Effector CD8-positive, alpha-beta T cell (primary cell): ENCODE measurements around the gene LINS1.

Experiments used
- DNase-seq: peaks from one replicate; lab custom pipeline; 2025; lab: John Stamatoyannopoulos, UW
- total RNA-seq, 4 experiments: gene quantifications; one replicate each; lab custom pipeline; 2026; lab: John Stamatoyannopoulos, UW

LINS1 gene, protein sequence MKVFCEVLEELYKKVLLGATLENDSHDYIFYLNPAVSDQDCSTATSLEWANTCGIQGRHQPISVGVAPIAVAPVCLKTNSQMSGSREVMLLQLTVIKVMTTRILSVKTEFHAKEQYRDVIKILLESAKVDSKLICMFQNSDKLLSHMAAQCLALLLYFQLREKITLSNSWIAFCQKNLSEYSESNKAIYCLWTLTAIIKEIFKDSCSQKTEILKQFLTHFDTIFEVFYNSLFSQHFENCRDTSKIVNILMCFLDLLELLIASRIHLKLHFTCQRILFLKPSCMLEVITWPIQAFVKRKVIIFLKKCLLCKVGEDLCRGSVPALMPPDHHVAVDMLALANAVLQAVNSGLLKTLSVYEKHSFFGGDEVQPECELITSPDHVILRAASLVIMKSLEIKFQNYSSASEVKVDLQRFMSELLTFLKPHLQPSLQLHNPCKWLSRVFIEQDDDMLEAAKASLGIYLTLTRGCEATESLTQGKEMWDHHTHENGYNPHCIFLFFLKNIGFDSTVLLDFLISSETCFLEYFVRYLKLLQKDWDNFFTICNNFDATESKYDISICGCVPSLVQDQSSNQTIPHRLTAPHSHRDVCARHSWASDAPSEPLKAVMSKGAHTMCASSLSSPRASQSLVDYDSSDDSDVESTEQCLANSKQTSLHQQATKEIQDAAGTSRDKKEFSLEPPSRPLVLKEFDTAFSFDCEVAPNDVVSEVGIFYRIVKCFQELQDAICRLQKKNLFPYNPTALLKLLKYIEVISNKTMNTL
- 51.6 to 69.8 (median 56.5) reads per million in 4 experiments for total RNA-seq

DNA sequence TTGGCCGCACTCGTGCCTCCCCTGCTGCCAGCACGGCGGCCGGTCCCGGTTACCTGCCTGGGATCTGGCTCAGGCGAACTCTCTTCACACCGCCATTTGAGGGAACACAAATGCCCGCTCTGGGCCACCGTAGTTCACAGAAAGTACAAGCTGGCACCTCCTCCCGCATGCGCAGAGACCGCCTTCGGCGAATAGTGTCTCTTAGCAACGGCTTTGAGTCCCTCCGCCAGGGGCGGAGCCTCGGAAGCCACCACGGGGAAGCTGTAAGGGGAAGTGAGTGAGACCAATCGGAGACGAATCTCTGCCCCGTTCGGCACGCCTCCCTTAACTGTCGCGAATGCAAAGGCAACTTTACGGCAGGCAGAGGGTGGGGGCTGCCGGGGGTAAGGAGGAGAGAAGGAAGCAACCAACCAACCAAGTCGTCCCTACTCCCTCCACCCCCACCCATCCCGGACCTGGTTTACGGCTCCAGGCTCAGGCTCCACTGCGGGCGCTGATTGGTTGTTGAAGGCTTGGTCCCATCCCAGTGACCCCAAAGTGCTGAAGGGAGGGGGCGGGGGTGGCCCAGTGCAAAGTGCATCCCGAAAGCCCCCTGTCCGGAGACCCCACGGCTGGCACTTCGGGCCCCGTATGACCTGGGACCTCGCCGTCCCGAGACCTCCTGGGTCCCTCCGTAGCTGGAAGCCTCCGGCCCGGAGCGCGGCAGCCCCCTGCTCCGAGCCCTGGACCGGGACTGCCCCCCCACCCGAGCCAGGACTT lies at the start of gene LINS1, which contains the start of gene ASB7:
Gene LINS1 (minus strand): TSS at position 121 of the 759 bp plus-strand sequence. CDS start 21,342 bp downstream, outside the sequence.
Gene ASB7 (plus strand): TSS at position 526 of the 759 bp plus-strand sequence. CDS start 9,628 bp downstream, outside the sequence.
- peak; percentile 100 for DNase-seq

DNA sequence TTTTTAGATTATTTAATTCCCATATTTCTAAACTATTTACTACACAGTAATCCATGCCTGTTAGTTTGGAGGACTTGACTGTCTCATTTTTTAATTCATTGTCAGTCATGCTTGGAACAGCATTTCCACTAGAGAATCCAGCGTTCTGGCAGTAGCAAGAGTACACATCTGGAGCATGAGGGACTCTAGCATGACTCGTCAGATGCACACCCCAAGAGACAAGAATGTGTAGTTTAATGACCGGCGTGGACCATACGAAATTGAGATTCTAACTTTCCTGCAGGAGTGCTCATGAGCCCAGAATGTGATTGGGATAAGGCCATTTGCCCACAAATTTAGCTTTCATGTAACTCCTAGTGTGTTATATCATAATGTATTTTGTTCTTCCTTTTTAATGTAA lies 49.3 kb upstream of the LINS1 start:
- no peak for DNase-seq

DNA sequence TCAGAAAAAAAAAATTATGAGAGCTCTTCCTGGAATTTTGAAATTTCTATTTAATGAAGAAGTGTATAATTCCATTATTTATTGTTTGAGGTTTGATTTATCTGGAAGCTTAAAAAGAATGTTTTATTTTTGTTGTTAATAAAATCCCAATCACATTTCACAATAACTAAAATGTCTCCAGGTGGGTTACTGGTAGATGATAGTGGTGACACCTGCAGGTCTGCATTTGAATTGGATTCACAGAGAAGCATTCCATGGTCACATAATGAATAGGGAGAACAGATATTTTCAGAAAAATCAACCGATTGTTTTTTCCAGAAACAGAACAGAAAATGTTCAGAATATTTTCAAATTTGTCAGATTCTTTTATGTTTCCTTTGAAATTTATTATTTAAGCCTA lies 48.7 kb upstream of the LINS1 start:
- DNase-seq, result no peak

DNA sequence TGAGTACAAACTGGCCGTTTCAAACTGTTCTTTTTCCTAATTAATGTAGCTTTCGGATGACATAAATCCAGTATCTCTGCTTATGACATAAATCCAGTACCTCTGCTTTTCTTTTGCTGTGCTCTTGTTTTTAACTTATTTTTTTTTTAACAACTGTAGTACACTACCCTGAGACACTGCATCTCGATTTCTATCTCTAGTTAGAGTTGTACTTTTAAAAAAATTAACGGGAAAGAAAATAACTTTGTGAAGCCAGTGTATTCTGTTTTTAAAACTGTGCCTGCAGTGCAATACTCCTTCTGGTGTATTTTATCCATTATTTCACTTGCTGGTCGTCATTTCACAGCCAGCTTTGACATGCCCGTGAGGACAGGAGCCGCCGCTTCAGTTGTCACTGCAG lies 47.0 kb upstream of the LINS1 start:
- no peak for DNase-seq

DNA sequence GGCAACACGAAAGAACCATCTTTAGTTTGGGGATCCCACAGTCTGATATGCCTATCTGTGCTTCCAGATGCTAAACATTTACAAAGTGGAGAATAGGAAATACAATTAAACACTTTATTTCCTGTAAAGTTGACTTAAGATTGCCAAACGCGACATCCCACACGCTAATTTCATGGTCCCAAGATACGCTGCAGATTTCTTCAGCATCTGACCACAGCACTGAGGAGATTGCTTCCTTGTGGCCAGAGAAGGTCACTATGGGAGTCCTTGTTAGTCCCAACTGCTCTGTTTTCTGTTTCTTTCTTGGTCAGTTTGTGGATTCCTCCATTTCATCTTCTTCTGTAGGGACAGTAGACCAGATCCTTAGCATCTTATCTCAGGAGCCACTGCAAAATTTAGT lies 43.7 kb upstream of the LINS1 start:
- DNase-seq, result no peak

DNA sequence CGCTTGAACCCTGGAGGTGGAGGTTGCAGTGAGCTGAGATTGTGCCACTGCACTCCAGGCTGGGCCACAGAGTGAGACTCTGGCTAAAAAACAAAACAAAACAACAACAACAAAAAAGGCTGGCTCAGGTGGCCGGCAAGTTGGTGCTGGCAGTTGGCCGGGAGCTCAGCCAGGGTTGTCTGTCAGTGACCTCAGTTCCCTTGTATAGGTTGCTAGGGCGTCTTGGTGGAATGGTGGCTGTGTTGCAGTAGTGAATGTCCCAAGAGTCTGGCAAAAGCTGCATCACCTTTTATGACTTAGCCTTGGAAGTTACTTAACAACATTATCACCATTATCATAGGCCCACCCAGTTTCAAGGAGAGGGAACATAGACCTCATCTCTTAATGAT lies 41.0 kb upstream of the LINS1 start:
- DNase-seq, result no peak

DNA sequence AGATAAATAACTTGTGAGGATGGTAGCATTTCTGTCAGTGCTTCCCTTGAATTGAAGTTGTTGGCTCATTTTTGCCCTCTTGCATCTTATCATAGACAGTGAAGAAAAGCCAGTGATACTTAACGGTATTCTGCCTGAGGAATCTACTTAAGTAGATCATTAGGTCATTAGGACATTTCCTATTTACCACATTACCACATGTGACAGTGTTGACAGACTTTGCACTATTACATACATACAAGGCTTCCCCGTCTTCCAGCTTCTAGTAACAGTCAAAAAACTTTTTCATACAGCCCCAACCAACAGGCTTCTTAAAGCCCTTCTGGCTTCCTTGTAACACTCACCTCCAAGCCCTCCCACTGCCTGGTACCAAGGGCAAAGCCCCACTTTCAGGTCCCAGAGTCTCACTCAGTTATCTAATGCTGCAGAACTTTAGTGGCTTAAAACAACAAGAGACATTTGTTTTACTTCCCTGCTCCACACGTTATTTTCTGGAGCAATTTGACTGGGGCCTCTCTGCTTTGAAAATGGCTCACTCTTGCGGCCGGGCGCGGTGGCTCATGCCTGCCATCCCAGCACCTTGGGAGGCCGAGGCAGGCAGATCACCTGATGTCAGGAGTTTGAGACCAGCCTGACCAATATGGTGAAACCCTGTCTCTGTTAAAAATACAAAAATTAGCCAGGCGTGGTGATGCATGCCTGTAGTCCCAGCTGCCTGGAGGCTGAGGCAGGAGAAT lies 40.4 kb upstream of the LINS1 start:
- no peak for DNase-seq

DNA sequence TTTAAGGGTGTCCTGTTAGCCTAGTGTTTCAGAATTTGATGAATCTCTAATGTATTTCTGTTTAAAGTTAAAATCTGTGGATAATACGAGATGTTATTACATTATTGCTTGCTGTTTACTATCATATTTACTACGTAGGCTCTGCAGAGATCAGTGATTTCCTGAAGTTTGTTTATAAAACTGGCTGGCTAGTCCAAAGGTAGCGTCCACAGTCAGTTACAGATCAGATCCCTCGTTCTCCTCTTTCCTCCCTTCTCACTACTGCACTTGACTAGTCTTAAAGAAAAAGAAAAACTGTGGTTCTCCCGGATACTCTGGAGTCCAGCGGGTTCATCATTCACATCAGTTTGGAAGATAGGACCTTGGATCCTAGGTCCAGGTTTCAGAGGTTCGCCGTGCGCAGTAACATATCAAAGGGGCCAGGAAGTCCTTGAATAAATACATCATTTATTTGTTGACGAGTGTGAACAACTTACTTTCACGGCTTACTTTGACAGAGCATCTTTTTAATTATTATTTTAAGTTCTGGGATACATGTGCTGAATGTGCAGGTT lies 36.3 kb upstream of the LINS1 start:
- no peak for DNase-seq

DNA sequence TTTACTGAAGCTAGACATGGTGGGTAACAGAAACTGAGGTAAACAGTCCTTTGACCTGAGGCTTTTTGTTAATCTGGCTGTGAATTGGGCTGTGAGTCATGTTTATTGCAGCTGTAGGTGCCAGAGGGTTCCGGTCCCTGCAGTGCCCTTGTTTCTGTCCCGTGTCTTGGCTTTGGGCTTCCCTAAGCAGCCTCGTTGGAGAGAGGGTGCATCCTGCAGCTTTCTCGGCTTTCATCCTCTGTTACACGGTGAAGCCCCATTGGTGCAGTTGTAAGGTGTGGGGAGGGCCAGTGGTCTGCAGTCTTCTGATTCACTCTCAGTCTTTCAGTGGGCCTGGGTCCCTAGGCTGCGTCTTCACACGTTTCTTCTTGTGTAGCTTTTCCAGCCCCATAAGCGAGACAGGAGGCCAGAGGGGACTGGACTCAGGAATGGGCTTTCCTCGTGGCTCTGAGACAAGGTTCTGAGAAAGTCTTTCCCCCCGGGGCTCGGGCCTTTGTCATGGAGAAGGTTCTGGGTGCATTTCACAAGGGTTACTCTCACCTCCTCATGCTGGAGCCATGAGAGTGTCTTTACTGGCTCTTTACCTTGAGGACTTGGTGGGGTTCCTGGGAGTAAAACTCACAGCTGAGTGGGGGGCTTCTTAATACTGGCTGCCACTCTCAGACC lies 33.6 kb upstream of the LINS1 start:
- DNase-seq, result no peak

DNA sequence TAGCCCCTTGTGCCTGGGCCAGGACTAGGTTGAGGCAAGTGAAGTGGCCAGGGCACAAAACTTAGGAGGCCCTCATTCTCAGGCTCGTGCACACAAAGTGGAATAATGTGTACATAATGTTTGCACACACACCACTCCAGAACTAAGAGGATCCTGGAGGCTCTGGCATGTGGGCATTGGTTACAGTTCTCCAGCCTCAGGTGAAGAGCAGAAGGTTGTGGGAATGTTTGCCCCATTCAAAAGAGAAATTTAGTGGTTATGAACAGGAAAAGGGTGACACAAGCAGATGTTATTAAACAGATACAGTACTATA lies 31.7 kb upstream of the LINS1 start:
- DNase-seq, result no peak

DNA sequence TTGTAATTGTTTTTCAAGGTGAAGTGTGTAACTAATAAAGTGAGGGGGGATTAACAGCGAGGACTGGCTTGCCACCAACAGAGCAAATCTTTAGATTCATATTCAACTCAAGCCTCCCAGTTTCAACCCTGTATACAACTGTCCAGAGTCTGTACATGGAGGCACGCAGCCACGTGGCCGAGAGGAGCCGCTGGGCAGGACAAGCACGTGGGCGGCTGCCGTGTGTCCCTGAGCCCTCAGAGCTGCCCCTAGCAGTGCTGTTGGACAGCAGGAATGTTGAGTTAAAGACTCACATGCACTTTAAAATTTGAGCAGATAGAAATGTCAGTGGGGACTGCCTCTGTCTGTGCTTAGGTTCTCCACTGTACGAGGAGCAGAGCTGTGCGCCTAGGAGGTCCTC lies 29.8 kb upstream of the LINS1 start:
- DNase-seq, result no peak

DNA sequence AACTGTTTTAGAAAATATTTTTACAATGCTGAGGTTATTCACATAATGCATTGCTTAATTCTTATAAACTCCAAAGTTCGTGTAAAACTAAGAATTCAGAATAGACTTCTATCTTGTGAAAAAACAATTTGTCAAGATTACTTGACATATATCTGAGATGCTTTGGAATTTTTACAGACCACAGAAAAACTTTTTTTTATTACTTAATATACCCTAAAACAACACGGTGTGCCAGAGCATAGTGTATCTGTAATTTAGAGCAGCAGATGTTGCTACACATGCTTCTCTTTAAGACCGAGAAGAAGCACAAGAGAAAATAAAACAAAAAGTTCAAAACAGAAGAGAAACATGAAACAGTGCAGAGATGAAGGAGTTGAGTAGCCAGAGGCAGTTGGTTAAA lies 26.8 kb upstream of the LINS1 start:
- no peak for DNase-seq

DNA sequence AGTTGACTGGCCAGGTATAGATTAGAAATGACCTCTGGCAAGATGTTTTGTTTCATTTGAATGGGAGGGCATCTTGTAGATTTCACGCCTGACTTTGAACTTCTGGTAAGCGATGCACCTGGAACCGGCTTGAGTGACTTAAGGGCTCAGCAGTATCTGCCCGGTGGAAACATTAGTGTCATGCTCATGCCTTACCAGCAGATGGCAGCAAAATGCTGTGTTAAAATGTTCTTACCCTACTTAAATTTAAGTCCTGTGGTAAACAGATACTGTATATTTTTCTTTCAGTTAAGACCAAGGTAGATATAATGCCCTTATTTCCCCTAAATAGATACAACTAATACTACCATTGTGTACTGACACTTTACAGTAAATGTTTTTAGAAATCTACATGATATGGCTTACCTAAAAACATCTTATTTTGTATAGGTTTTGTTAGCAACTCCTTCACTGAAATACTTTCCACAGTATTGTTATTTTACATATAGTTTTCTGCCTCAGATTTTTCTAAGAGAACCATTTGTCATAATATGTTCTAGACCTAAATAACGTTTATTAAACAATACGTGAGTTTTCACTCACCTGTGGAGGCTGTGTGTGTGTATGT lies 25.9 kb upstream of the LINS1 start:
- peak; percentile 32 for DNase-seq

DNA sequence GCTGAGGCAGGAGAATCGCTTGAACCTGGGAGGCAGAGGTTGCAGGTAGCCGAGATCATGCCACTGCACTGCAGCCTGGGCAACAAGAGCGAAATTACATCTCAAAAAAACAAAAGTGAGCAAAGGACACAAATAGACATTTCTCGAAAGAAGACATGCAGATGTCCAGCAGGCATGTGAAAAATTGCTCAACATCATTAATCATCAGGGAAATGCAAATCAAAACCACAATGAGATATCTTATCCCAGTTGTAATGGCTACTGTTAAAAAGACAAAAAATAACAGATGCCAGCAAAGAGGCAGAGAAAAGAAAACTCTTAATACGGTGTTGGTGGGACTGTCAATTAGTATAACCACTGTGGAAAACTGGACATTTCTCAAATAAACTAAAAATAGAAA lies 21.3 kb upstream of the LINS1 start:
- no peak for DNase-seq

DNA sequence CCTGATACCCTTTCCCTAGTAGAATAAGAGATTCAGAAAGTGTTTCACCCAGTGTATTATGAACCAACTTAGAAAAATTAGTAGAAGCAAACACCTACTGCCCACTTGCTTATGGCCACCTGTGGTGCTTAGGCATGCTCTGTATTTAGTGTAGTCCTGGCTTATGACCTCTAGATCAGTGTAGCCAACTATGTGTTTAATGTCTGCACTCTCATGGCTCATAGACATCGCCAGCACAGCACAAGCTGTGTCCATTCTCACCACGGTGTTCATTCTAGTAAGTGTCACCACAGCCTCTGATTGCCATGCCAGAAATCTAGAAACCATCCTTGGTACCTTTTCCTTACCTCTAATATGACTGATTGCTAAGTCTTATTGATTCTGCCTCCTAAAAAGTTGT lies 14.7 kb upstream of the LINS1 start:
- no peak for DNase-seq

DNA sequence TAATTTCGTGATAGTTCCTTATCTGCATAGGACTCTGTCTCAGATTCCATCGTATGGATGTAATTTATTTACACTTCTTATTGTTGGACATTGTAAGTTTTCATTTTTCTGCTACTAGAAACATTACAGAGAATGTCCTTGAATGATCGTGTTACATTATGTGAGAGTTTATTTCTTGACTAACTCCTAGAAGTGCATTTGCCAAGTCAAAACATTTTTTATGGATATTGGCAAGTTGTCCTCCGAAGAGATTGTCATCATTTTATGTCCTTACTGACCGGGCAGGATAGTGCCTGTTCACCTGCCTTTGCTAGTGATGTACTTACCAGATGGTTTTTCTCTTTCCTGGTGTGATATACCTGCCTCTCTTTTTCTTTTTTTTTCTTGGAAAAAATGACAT lies 13.8 kb upstream of the LINS1 start:
- no peak for DNase-seq

DNA sequence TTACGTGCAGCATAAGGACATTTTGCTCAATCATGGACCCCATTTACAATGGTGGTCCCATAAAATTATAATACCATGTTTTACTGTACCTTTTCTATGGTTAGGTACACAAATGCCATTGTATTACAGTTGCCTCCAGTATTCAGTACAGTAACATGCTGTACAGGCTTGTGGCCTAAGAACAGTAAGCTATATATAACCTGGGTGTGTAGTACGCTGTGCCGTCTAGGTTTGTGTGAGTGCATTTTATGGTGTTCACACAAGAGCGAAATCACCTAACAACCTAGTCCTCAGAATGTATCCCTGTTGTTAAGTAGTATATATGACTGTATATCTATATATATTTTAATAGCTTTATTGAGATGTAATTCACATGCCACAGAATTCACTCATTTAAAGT lies 12.9 kb upstream of the LINS1 start:
- DNase-seq, result no peak

DNA sequence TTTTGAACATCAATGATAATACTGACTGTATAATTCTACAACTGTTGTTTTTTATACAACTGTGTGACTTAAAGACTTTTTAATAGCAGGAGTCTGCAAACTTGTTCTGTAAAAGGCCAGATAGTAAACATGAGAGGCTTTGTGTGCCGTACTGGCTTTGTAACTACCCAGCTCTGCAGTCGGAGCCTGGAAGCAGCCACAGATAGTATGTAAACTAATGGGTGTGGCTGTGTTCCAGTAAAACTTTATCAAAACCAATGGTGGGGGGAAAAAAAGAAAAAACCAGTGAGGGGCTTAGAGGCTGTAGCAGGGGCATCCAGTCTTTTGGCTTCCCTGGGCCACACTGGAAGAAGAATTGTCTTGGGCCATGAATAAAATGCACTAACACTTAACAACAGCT lies 12.4 kb upstream of the LINS1 start:
- DNase-seq, result no peak

DNA sequence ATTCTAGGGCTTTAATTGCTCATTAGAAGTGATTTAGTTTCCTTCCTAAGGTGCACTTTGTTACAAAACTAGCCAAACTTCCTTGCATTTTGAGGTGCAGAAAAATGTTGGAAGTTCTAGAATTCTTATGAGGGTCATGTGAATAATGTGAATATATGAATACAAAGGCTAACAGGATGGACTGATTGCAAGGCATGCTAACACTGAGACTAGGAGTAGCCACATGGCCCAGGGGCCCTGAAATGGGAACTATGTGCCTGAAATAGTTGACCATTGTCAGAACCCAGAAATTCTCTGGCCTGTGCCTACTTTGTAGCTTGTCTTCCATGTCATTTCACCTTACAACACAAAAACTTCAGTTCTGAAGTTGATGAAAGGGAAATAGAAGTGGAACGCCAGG lies 11.2 kb upstream of the LINS1 start:
- DNase-seq, result no peak

DNA sequence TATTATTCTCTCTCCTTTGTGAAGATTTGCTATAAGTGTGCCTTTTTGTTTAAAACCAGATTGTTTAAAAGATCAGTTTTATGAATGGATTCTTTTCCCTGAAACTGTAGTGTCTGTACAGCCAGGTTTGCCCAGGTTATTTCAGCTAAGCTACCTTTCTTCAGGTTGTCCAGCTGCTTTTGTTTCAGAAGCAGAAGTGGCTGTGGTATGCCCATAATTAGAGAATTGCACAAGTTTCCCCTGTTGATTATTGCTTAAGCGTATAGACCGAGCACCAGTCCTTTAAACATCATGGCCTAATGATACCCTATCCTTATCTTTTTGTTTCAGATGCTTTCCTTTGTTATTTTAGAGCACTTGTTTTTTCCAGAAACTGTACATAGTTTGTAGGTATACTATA lies 10.6 kb upstream of the LINS1 start:
- no peak for DNase-seq
